PFSK-1 (cell line): Measurements from ENCODE around the gene TOMM70.

Source experiments
- POLR2AphosphoS5 ChIP-seq: IDR thresholded peaks from 2 replicates; pipeline ENCODE4 v1.6.1; 2012; ENCODE audit warnings: low read depth, mild to moderate bottlenecking, control low read depth, low read length, moderate library complexity
- REST ChIP-seq, 2 experiments: IDR thresholded peaks; 2 replicates each; pipeline versions ENCODE4 v1.6.1 to v1.8.0; 2011 to 2012; ENCODE audit warnings: low read depth in 2 of 2, low read length in 2 of 2, control low read depth in 1 of 2, inconsistent platforms in 1 of 2, mild to moderate bottlenecking in 1 of 2, moderate library complexity in 1 of 2; ENCODE audit not compliant: insufficient read depth in 1 of 2
- SIN3A ChIP-seq: IDR thresholded peaks from 2 replicates; pipeline ENCODE4 v1.6.1; 2012; ENCODE audit warnings: mild to moderate bottlenecking, low read length, moderate library complexity, borderline replicate concordance; ENCODE audit not compliant: insufficient read depth
- TAF1 ChIP-seq: IDR thresholded peaks from 2 replicates; pipeline ENCODE4 v1.6.1; 2012; ENCODE audit warnings: low read length, control low read depth, borderline replicate concordance; ENCODE audit not compliant: insufficient read depth

- TF ChIP-seq POLR2AphosphoS5 = no peak
- no peak for TF ChIP-seq SIN3A
- no peak for TF ChIP-seq TAF1
- TF ChIP-seq REST (IDR thresholded peaks at IDR 0.05; ENCODE audit: insufficient read depth in 1 of 2, low read depth in 2 of 2, low read length in 2 of 2) = no peak
Measured at GRCh38 chr3:100384733-100385525, 16.0 kb downstream of the TOMM70 start.
